ENCODE results near the gene THOC2.

THOC2 gene

DNA sequence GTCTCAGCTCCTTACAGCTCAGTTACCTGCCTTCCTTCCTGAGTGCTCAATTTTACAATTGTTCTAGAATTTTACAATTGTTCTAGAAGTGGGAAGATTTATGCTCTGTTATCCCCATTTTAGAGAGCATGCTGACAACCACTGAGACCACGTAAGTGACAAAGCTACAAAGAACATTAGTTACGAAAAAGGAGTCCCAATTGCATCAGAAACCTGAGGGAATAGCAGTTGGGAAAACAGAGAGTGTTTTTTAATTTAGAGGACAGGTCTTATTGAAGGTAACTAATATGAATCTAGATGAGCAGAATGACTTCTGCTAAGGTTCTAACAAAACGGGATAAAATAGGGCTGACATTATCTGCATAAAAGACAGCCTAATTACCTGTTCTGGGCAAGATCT is 103.3 kb downstream of the THOC2 start:
- Histone ChIP-seq H3K4me3 (ENCODE audit: insufficient read depth, low read depth, low read length, poor library complexity, severe bottlenecking) (no peak overlapping the region), H3K27me3 (replicated peaks; ENCODE audit: control insufficient read depth, insufficient read depth, low read length, poor library complexity, severe bottlenecking) (no peaks in the 10 kb centered on the region), H3K9me3 (ENCODE audit: control insufficient read depth, low read length) (no peaks in the 10 kb centered on the region), H3K27ac (ENCODE audit: insufficient read depth, low read length, poor library complexity, severe bottlenecking) (no peak overlapping the region), H3K4me1 (ENCODE audit: control insufficient read depth, insufficient read depth, low read length, poor library complexity, severe bottlenecking) (no peaks in the 10 kb centered on the region), H3K36me3 (ENCODE audit: control insufficient read depth, insufficient read depth, low read length) (peaks cover 23% of the 10 kb centered on the region)
- no peak for DNase-seq

- Histone ChIP-seq H3K4me3 (ENCODE audit: insufficient read depth, low read depth, low read length, poor library complexity, severe bottlenecking) (no peak overlapping the region), H3K4me1 (ENCODE audit: control insufficient read depth, insufficient read depth, low read length, poor library complexity, severe bottlenecking) (no peaks in the 10 kb centered on the region), H3K9me3 (ENCODE audit: control insufficient read depth, low read length) (no peaks in the 10 kb centered on the region), H3K36me3 (ENCODE audit: control insufficient read depth, insufficient read depth, low read length) (peaks cover 34% of the 10 kb centered on the region), H3K27me3 (replicated peaks; ENCODE audit: control insufficient read depth, insufficient read depth, low read length, poor library complexity, severe bottlenecking) (no peaks in the 10 kb centered on the region), H3K27ac (ENCODE audit: insufficient read depth, low read length, poor library complexity, severe bottlenecking) (no peak overlapping the region)
- no peak for DNase-seq
These were observed 105.9 kb downstream of the THOC2 start for GRCh38 chrX:123626962-123627361.

DNA sequence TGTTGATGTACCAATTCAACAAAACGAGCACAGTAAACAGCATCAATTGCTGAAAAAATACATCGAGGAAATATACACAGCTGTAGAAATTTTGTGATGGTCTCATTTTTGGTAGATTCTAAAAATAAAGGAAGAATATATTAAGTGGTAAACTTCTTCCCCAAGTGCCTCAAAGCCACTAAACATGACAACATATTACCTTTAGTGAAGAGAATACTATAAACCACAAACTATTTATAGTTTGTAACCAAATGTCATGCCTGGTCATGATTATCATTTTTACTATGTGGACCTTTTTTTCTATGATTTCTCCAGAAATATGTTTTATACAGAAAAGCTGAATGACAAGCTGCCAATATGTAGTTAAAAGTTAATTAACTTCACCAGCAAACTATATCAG is 106.9 kb downstream of the THOC2 start:
- H3K4me3 ChIP-seq (ENCODE audit: insufficient read depth, low read depth, low read length, poor library complexity, severe bottlenecking): no peak overlapping the region
- no peaks in the 10 kb centered on the region for H3K4me1 ChIP-seq (ENCODE audit: control insufficient read depth, insufficient read depth, low read length, poor library complexity, severe bottlenecking)
- peaks cover 36% of the 10 kb centered on the region for H3K36me3 ChIP-seq (ENCODE audit: control insufficient read depth, insufficient read depth, low read length)
- no peak for DNase-seq
- H3K9me3 ChIP-seq (ENCODE audit: control insufficient read depth, low read length): no peaks in the 10 kb centered on the region
- no peak overlapping the region for H3K27ac ChIP-seq (ENCODE audit: insufficient read depth, low read length, poor library complexity, severe bottlenecking)
- H3K27me3 ChIP-seq (replicated peaks; ENCODE audit: control insufficient read depth, insufficient read depth, low read length, poor library complexity, severe bottlenecking): no peaks in the 10 kb centered on the region

DNA sequence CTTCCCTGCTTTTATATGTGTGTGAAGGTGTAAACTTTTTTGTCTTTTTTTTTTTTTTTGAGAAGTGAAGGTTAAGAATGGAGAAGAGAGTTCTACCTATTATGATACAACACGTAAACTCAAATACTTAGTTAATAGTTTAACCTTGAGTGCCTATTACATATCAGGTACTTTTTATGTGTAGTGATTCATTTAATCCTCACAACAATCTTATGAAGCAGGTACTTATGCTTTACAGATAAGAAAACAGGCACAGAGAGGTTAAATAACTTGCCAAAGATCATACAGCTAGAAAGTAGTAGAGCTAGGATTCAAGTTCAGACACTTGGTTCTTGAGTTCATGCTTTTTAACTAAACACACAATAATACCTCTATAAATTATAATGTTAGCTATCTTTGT is 107.4 kb downstream of the THOC2 start:
- DNase-seq: no peak
- Histone ChIP-seq H3K4me1 (ENCODE audit: control insufficient read depth, insufficient read depth, low read length, poor library complexity, severe bottlenecking) (no peaks in the 10 kb centered on the region), H3K4me3 (ENCODE audit: insufficient read depth, low read depth, low read length, poor library complexity, severe bottlenecking) (no peak overlapping the region), H3K9me3 (ENCODE audit: control insufficient read depth, low read length) (no peaks in the 10 kb centered on the region), H3K27ac (ENCODE audit: insufficient read depth, low read length, poor library complexity, severe bottlenecking) (no peak overlapping the region), H3K27me3 (replicated peaks; ENCODE audit: control insufficient read depth, insufficient read depth, low read length, poor library complexity, severe bottlenecking) (no peaks in the 10 kb centered on the region), H3K36me3 (ENCODE audit: control insufficient read depth, insufficient read depth, low read length) (peaks cover 34% of the 10 kb centered on the region)

- no peaks in the 10 kb centered on the region for H3K4me1 ChIP-seq (ENCODE audit: control insufficient read depth, insufficient read depth, low read length, poor library complexity, severe bottlenecking)
- no peak for DNase-seq
- H3K9me3 ChIP-seq (ENCODE audit: control insufficient read depth, low read length): no peaks in the 10 kb centered on the region
- H3K4me3 ChIP-seq (ENCODE audit: insufficient read depth, low read depth, low read length, poor library complexity, severe bottlenecking): no peak overlapping the region
- no peaks in the 10 kb centered on the region for H3K27me3 ChIP-seq (replicated peaks; ENCODE audit: control insufficient read depth, insufficient read depth, low read length, poor library complexity, severe bottlenecking)
- H3K27ac ChIP-seq (ENCODE audit: insufficient read depth, low read length, poor library complexity, severe bottlenecking): no peak overlapping the region
- peaks cover 9% of the 10 kb centered on the region for H3K36me3 ChIP-seq (ENCODE audit: control insufficient read depth, insufficient read depth, low read length)
These were observed 115.8 kb downstream of the THOC2 start for GRCh38 chrX:123617007-123617406.

- H3K4me1 ChIP-seq (ENCODE audit: control insufficient read depth, insufficient read depth, low read length, poor library complexity, severe bottlenecking): no peaks in the 10 kb centered on the region
- no peak for DNase-seq
- H3K4me3 ChIP-seq (ENCODE audit: insufficient read depth, low read depth, low read length, poor library complexity, severe bottlenecking): no peak overlapping the region
- H3K27me3 ChIP-seq (replicated peaks; ENCODE audit: control insufficient read depth, insufficient read depth, low read length, poor library complexity, severe bottlenecking): no peaks in the 10 kb centered on the region
- H3K27ac ChIP-seq (ENCODE audit: insufficient read depth, low read length, poor library complexity, severe bottlenecking): no peak overlapping the region
- H3K9me3 ChIP-seq (ENCODE audit: control insufficient read depth, low read length): no peaks in the 10 kb centered on the region
- no peaks in the 10 kb centered on the region for H3K36me3 ChIP-seq (ENCODE audit: control insufficient read depth, insufficient read depth, low read length)
These were observed 121.9 kb downstream of the THOC2 start for GRCh38 chrX:123610915-123611314.

- H3K36me3 ChIP-seq (ENCODE audit: control insufficient read depth, insufficient read depth, low read length): no peaks in the 10 kb centered on the region
- DNase-seq: no peak
- no peak overlapping the region for H3K4me3 ChIP-seq (ENCODE audit: insufficient read depth, low read depth, low read length, poor library complexity, severe bottlenecking)
- H3K27me3 ChIP-seq (replicated peaks; ENCODE audit: control insufficient read depth, insufficient read depth, low read length, poor library complexity, severe bottlenecking): no peaks in the 10 kb centered on the region
- H3K4me1 ChIP-seq (ENCODE audit: control insufficient read depth, insufficient read depth, low read length, poor library complexity, severe bottlenecking): no peaks in the 10 kb centered on the region
- H3K9me3 ChIP-seq (ENCODE audit: control insufficient read depth, low read length): no peaks in the 10 kb centered on the region
- H3K27ac ChIP-seq (ENCODE audit: insufficient read depth, low read length, poor library complexity, severe bottlenecking): no peak overlapping the region
These were observed 125.0 kb downstream of the THOC2 start for GRCh38 chrX:123607806-123608205.

- Histone ChIP-seq H3K27ac (ENCODE audit: insufficient read depth, low read length, poor library complexity, severe bottlenecking) (no peak overlapping the region), H3K27me3 (replicated peaks; ENCODE audit: control insufficient read depth, insufficient read depth, low read length, poor library complexity, severe bottlenecking) (no peaks in the 10 kb centered on the region), H3K4me3 (ENCODE audit: insufficient read depth, low read depth, low read length, poor library complexity, severe bottlenecking) (no peak overlapping the region), H3K36me3 (ENCODE audit: control insufficient read depth, insufficient read depth, low read length) (no peaks in the 10 kb centered on the region), H3K4me1 (ENCODE audit: control insufficient read depth, insufficient read depth, low read length, poor library complexity, severe bottlenecking) (no peaks in the 10 kb centered on the region), H3K9me3 (ENCODE audit: control insufficient read depth, low read length) (no peaks in the 10 kb centered on the region)
- no peak for DNase-seq
These were observed 125.6 kb downstream of the THOC2 start for GRCh38 chrX:123607270-123607669.

DNA sequence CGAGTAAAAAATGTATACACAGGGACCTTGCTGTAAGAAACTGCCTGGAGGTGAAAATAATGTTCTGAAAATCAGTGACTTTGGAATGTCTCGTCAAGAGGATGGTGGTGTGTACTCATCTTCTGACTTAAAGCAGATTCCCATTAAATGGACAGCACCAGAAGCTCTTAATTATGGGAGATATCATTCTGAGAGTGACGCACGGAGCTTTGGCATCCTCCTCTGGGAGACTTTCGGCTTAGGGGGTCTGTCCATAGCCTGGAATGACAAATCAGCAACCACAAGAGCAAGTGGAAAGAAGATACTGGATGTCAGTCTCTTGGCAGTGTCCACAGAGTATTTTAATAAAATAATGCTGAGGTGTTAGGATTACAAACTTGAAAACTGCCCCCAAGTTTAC is 129.4 kb downstream of the THOC2 start:
- Histone ChIP-seq H3K9me3 (ENCODE audit: control insufficient read depth, low read length) (no peaks in the 10 kb centered on the region), H3K4me3 (ENCODE audit: insufficient read depth, low read depth, low read length, poor library complexity, severe bottlenecking) (no peak overlapping the region), H3K36me3 (ENCODE audit: control insufficient read depth, insufficient read depth, low read length) (no peaks in the 10 kb centered on the region), H3K27ac (ENCODE audit: insufficient read depth, low read length, poor library complexity, severe bottlenecking) (no peak overlapping the region), H3K4me1 (ENCODE audit: control insufficient read depth, insufficient read depth, low read length, poor library complexity, severe bottlenecking) (no peaks in the 10 kb centered on the region), H3K27me3 (replicated peaks; ENCODE audit: control insufficient read depth, insufficient read depth, low read length, poor library complexity, severe bottlenecking) (no peaks in the 10 kb centered on the region)
- DNase-seq: no peak

GRCh38 chrX:123601437-123601836 is 131.4 kb downstream of the THOC2 start:
- no peak overlapping the region for H3K27ac ChIP-seq (ENCODE audit: insufficient read depth, low read length, poor library complexity, severe bottlenecking)
- no peaks in the 10 kb centered on the region for H3K9me3 ChIP-seq (ENCODE audit: control insufficient read depth, low read length)
- no peaks in the 10 kb centered on the region for H3K27me3 ChIP-seq (replicated peaks; ENCODE audit: control insufficient read depth, insufficient read depth, low read length, poor library complexity, severe bottlenecking)
- no peak for DNase-seq
- H3K36me3 ChIP-seq (ENCODE audit: control insufficient read depth, insufficient read depth, low read length): no peaks in the 10 kb centered on the region
- no peaks in the 10 kb centered on the region for H3K4me1 ChIP-seq (ENCODE audit: control insufficient read depth, insufficient read depth, low read length, poor library complexity, severe bottlenecking)
- no peak overlapping the region for H3K4me3 ChIP-seq (ENCODE audit: insufficient read depth, low read depth, low read length, poor library complexity, severe bottlenecking)

- no peak for DNase-seq
- Histone ChIP-seq H3K27ac (ENCODE audit: insufficient read depth, low read length, poor library complexity, severe bottlenecking) (no peak overlapping the region), H3K4me3 (ENCODE audit: insufficient read depth, low read depth, low read length, poor library complexity, severe bottlenecking) (no peak overlapping the region), H3K4me1 (ENCODE audit: control insufficient read depth, insufficient read depth, low read length, poor library complexity, severe bottlenecking) (no peaks in the 10 kb centered on the region), H3K36me3 (ENCODE audit: control insufficient read depth, insufficient read depth, low read length) (no peaks in the 10 kb centered on the region), H3K9me3 (ENCODE audit: control insufficient read depth, low read length) (no peaks in the 10 kb centered on the region), H3K27me3 (replicated peaks; ENCODE audit: control insufficient read depth, insufficient read depth, low read length, poor library complexity, severe bottlenecking) (no peaks in the 10 kb centered on the region)
These were observed 132.7 kb downstream of the THOC2 start for GRCh38 chrX:123600181-123600580.
